ENCODE measurements around the gene ATXN1.
A peak's percentile ranks its signal among the peaks of the same experiment; 100 is the strongest.

The ATXN1 gene

GRCh38 chr6:16697437-16698161, 63.7 kb downstream of the ATXN1 start:
- no peak for DNase-seq (ENCODE audit: low spot score)

GRCh38 chr6:16696496-16696895, 64.8 kb downstream of the ATXN1 start:
- DNase-seq (ENCODE audit: low spot score), result no peak

GRCh38 chr6:16694781-16695578, 66.3 kb downstream of the ATXN1 start:
- no peak for DNase-seq (ENCODE audit: low spot score)

GRCh38 chr6:16691324-16691723, 69.9 kb downstream of the ATXN1 start:
- no peak for DNase-seq (ENCODE audit: low spot score)

GRCh38 chr6:16690608-16691142, 70.6 kb downstream of the ATXN1 start:
- peak; percentile 21 for DNase-seq (ENCODE audit: low spot score)

- DNase-seq (ENCODE audit: low spot score), result no peak
Observed at GRCh38 chr6:16689788-16690607, 71.3 kb downstream of the ATXN1 start.

- peak; percentile 69 for DNase-seq (ENCODE audit: low spot score)
Observed at GRCh38 chr6:16688984-16689636, 72.2 kb downstream of the ATXN1 start.

- DNase-seq (ENCODE audit: low spot score), result no peak
Observed at GRCh38 chr6:16688436-16688835, 72.8 kb downstream of the ATXN1 start.

GRCh38 chr6:16687045-16687444, 74.2 kb downstream of the ATXN1 start:
- no peak for DNase-seq (ENCODE audit: low spot score)

GRCh38 chr6:16684896-16685554, 76.2 kb downstream of the ATXN1 start:
- peak; percentile 93 for DNase-seq (ENCODE audit: low spot score)

GRCh38 chr6:16684195-16684689, 77.0 kb downstream of the ATXN1 start:
- DNase-seq (ENCODE audit: low spot score), result peak; percentile 59

- DNase-seq (ENCODE audit: low spot score), result peak; percentile 93
Observed at GRCh38 chr6:16683641-16684194, 77.5 kb downstream of the ATXN1 start.

GRCh38 chr6:16681260-16681873, 79.9 kb downstream of the ATXN1 start:
- DNase-seq (ENCODE audit: low spot score), result peak; percentile 84

GRCh38 chr6:16679050-16679449, 82.2 kb downstream of the ATXN1 start:
- no peak for DNase-seq (ENCODE audit: low spot score)

- no peak for DNase-seq (ENCODE audit: low spot score)
Observed at GRCh38 chr6:16677458-16677857, 83.8 kb downstream of the ATXN1 start.

- peak; percentile 74 for DNase-seq (ENCODE audit: low spot score)
Observed at GRCh38 chr6:16676978-16677377, 84.3 kb downstream of the ATXN1 start.

GRCh38 chr6:16676376-16676775, 84.9 kb downstream of the ATXN1 start:
- DNase-seq (ENCODE audit: low spot score), result no peak

- DNase-seq (ENCODE audit: low spot score), result peak; percentile 36
Observed at GRCh38 chr6:16674801-16675392, 86.4 kb downstream of the ATXN1 start.

GRCh38 chr6:16673011-16673797, 88.1 kb downstream of the ATXN1 start:
- no peak for DNase-seq (ENCODE audit: low spot score)
